ENCODE results near the gene GLIS2. TPM values are rescaled to one million over a fixed set of nuclear protein-coding genes. Genes with fewer than 3 reads are reported as not detected.
A peak's percentile ranks its signal among the peaks of the same experiment; 100 is the strongest.

Gene GLIS2
- polyA plus RNA-seq, 1 donor, result 11.5 TPM

- Histone ChIP-seq H3K27ac (ENCODE audit: low read length) (no peak overlapping the region), H3K4me1 (ENCODE audit: control insufficient read depth, insufficient read depth, low read length) (peaks cover 26% of the 10 kb centered on the region), H3K9me3 (ENCODE audit: control insufficient read depth, low read depth, low read length) (no peaks in the 10 kb centered on the region), H3K36me3 (ENCODE audit: control insufficient read depth, insufficient read depth, low read length) (no peaks in the 10 kb centered on the region), H3K4me3 (ENCODE audit: low read length) (no peak overlapping the region), H3K27me3 (ENCODE audit: control insufficient read depth, insufficient read depth, low read length) (no peaks in the 10 kb centered on the region)
- WGBS (ENCODE audit: insufficient coverage, low lambda C conversion rate), result no CpG with 5 or more reads among the region's 6 CpGs
- no peak for DNase-seq
Observed at GRCh38 chr16:4295581-4295980, 20.3 kb upstream of the GLIS2 start.

DNA sequence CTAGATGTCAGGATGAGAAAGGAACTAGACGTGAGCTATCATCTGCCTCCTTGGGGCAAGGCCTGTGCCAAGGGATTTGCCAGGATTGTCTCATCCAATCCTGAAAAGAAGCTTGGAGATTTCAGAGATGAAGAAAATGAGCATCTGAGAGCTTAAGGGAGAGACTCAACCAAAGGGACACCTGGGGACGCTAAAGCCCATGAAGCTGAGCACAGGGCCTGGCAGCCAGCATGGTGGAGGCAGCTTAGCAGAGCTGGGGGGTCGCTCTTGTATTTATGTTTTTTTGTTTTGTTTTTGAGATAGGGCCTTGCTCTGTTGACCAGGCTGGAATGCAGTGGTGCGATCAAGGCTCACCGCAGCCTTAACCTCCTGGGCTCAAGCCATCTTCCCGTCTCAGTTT lies 18.4 kb upstream of the GLIS2 start:
- Histone ChIP-seq H3K4me1 (ENCODE audit: control insufficient read depth, insufficient read depth, low read length) (peaks cover 26% of the 10 kb centered on the region), H3K27me3 (ENCODE audit: control insufficient read depth, insufficient read depth, low read length) (no peaks in the 10 kb centered on the region), H3K4me3 (ENCODE audit: low read length) (no peak overlapping the region), H3K9me3 (ENCODE audit: control insufficient read depth, low read depth, low read length) (no peaks in the 10 kb centered on the region), H3K27ac (ENCODE audit: low read length) (no peak overlapping the region), H3K36me3 (ENCODE audit: control insufficient read depth, insufficient read depth, low read length) (peaks cover 5% of the 10 kb centered on the region)
- 100% methylated on average over 2 of the region's 6 CpGs for WGBS (ENCODE audit: insufficient coverage, low lambda C conversion rate)
- no peak for DNase-seq

GRCh38 chr16:4298761-4299522 lies 16.9 kb upstream of the GLIS2 start:
- peak overlapping the region; percentile 87 for H3K27ac ChIP-seq (ENCODE audit: low read length)
- peaks cover 20% of the 10 kb centered on the region for H3K4me1 ChIP-seq (ENCODE audit: control insufficient read depth, insufficient read depth, low read length)
- peaks cover 5% of the 10 kb centered on the region for H3K36me3 ChIP-seq (ENCODE audit: control insufficient read depth, insufficient read depth, low read length)
- H3K27me3 ChIP-seq (ENCODE audit: control insufficient read depth, insufficient read depth, low read length), result no peaks in the 10 kb centered on the region
- DNase-seq, result peak; percentile 93 to 94
- peak overlapping the region; percentile 2 for H3K4me3 ChIP-seq (ENCODE audit: low read length)
- no peaks in the 10 kb centered on the region for H3K9me3 ChIP-seq (ENCODE audit: control insufficient read depth, low read depth, low read length)
- no CpG with 5 or more reads among the region's 15 CpGs for WGBS (ENCODE audit: insufficient coverage, low lambda C conversion rate)

GRCh38 chr16:4301177-4301576 lies 14.7 kb upstream of the GLIS2 start:
- Histone ChIP-seq H3K27me3 (ENCODE audit: control insufficient read depth, insufficient read depth, low read length) (no peaks in the 10 kb centered on the region), H3K27ac (ENCODE audit: low read length) (no peak overlapping the region), H3K36me3 (ENCODE audit: control insufficient read depth, insufficient read depth, low read length) (peaks cover 5% of the 10 kb centered on the region), H3K4me1 (ENCODE audit: control insufficient read depth, insufficient read depth, low read length) (peaks cover 15% of the 10 kb centered on the region), H3K4me3 (ENCODE audit: low read length) (no peak overlapping the region), H3K9me3 (ENCODE audit: control insufficient read depth, low read depth, low read length) (no peaks in the 10 kb centered on the region)
- 100% methylated on average over 1 of the region's 4 CpGs for WGBS (ENCODE audit: insufficient coverage, low lambda C conversion rate)
- DNase-seq, result no peak

DNA sequence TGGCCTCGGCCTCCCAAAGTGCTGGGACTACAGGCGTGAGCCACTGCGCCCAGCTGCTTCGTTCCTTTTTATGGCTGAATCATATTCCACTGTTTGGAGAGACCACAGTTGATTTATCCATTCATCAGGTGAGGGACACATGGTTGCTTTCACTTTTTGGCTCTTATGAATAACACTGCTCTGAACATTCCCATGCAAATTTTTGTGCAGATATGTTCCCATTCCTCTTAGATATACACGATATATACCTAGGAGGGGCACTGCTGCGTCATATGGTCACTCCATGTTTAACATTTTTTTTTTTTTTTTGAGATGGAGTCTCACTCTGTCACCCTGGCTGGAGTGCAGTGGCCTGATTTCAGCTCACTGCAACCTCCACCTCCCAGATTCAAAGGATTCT lies 13.9 kb upstream of the GLIS2 start:
- no peaks in the 10 kb centered on the region for H3K9me3 ChIP-seq (ENCODE audit: control insufficient read depth, low read depth, low read length)
- 93% methylated on average over 3 of the region's 6 CpGs for WGBS (ENCODE audit: insufficient coverage, low lambda C conversion rate)
- no peaks in the 10 kb centered on the region for H3K27me3 ChIP-seq (ENCODE audit: control insufficient read depth, insufficient read depth, low read length)
- H3K27ac ChIP-seq (ENCODE audit: low read length), result no peak overlapping the region
- no peak for DNase-seq
- no peak overlapping the region for H3K4me3 ChIP-seq (ENCODE audit: low read length)
- peaks cover 22% of the 10 kb centered on the region for H3K4me1 ChIP-seq (ENCODE audit: control insufficient read depth, insufficient read depth, low read length)
- peaks cover 5% of the 10 kb centered on the region for H3K36me3 ChIP-seq (ENCODE audit: control insufficient read depth, insufficient read depth, low read length)

DNA sequence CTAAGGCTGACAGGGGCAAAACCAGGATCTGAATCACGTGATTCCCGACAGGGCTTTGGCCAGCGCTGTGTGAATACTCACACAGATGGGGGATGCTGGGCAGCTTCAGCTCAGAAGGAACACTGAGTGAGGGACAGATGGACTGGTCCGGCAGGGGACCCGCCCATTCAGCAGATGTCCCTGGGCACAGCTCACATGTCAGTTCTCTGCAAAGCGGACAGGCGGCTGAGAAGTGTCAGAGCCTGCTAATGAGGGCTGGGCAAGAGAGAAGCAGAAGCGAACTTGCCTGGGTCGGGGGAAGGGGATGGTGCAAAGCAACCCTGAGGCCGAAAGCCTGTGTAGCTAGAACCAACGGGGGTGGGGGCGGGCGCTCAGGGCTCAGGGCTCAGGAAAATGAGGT lies 11.9 kb upstream of the GLIS2 start:
- H3K27ac ChIP-seq (ENCODE audit: low read length), result no peak overlapping the region
- H3K9me3 ChIP-seq (ENCODE audit: control insufficient read depth, low read depth, low read length), result no peaks in the 10 kb centered on the region
- peaks cover 5% of the 10 kb centered on the region for H3K36me3 ChIP-seq (ENCODE audit: control insufficient read depth, insufficient read depth, low read length)
- H3K4me3 ChIP-seq (ENCODE audit: low read length), result no peak overlapping the region
- peaks cover 16% of the 10 kb centered on the region for H3K4me1 ChIP-seq (ENCODE audit: control insufficient read depth, insufficient read depth, low read length)
- no peak for DNase-seq
- 60% methylated on average over 1 of the region's 13 CpGs for WGBS (ENCODE audit: insufficient coverage, low lambda C conversion rate)
- no peaks in the 10 kb centered on the region for H3K27me3 ChIP-seq (ENCODE audit: control insufficient read depth, insufficient read depth, low read length)

GRCh38 chr16:4306470-4307214 lies 9.2 kb upstream of the GLIS2 start:
- peak overlapping the region; percentile 63 for H3K4me3 ChIP-seq (ENCODE audit: low read length)
- WGBS (ENCODE audit: insufficient coverage, low lambda C conversion rate), result no CpG with 5 or more reads among the region's 16 CpGs
- peaks cover 21% of the 10 kb centered on the region for H3K4me1 ChIP-seq (ENCODE audit: control insufficient read depth, insufficient read depth, low read length)
- no peak for DNase-seq
- peaks cover 2% of the 10 kb centered on the region for H3K36me3 ChIP-seq (ENCODE audit: control insufficient read depth, insufficient read depth, low read length)
- H3K27me3 ChIP-seq (ENCODE audit: control insufficient read depth, insufficient read depth, low read length), result no peaks in the 10 kb centered on the region
- no peaks in the 10 kb centered on the region for H3K9me3 ChIP-seq (ENCODE audit: control insufficient read depth, low read depth, low read length)
- H3K27ac ChIP-seq (ENCODE audit: low read length), result peak overlapping the region; percentile 69

GRCh38 chr16:4307215-4308037 lies 8.4 kb upstream of the GLIS2 start:
- WGBS (ENCODE audit: insufficient coverage, low lambda C conversion rate), result no CpG with 5 or more reads among the region's 68 CpGs
- Histone ChIP-seq H3K9me3 (ENCODE audit: control insufficient read depth, low read depth, low read length) (no peaks in the 10 kb centered on the region), H3K4me3 (ENCODE audit: low read length) (peak overlapping the region; percentile 63), H3K36me3 (ENCODE audit: control insufficient read depth, insufficient read depth, low read length) (no peaks in the 10 kb centered on the region), H3K4me1 (ENCODE audit: control insufficient read depth, insufficient read depth, low read length) (peaks cover 24% of the 10 kb centered on the region), H3K27ac (ENCODE audit: low read length) (peak overlapping the region; percentile 69), H3K27me3 (ENCODE audit: control insufficient read depth, insufficient read depth, low read length) (no peaks in the 10 kb centered on the region)
- DNase-seq, result peak; percentile 95 to 98

- no CpG with 5 or more reads among the region's 14 CpGs for WGBS (ENCODE audit: insufficient coverage, low lambda C conversion rate)
- DNase-seq, result no peak
- Histone ChIP-seq H3K4me3 (ENCODE audit: low read length) (no peak overlapping the region), H3K27me3 (ENCODE audit: control insufficient read depth, insufficient read depth, low read length) (peaks cover 3% of the 10 kb centered on the region), H3K9me3 (ENCODE audit: control insufficient read depth, low read depth, low read length) (no peaks in the 10 kb centered on the region), H3K27ac (ENCODE audit: low read length) (no peak overlapping the region), H3K4me1 (ENCODE audit: control insufficient read depth, insufficient read depth, low read length) (peaks cover 36% of the 10 kb centered on the region), H3K36me3 (ENCODE audit: control insufficient read depth, insufficient read depth, low read length) (no peaks in the 10 kb centered on the region)
Observed at GRCh38 chr16:4309102-4309832, 6.6 kb upstream of the GLIS2 start.

- Histone ChIP-seq H3K4me3 (ENCODE audit: low read length) (no peak overlapping the region), H3K9me3 (ENCODE audit: control insufficient read depth, low read depth, low read length) (no peaks in the 10 kb centered on the region), H3K4me1 (ENCODE audit: control insufficient read depth, insufficient read depth, low read length) (peaks cover 40% of the 10 kb centered on the region), H3K36me3 (ENCODE audit: control insufficient read depth, insufficient read depth, low read length) (no peaks in the 10 kb centered on the region), H3K27me3 (ENCODE audit: control insufficient read depth, insufficient read depth, low read length) (peaks cover 9% of the 10 kb centered on the region), H3K27ac (ENCODE audit: low read length) (no peak overlapping the region)
- DNase-seq, result peak in 1 of 2 donors; percentile 58
- no CpG with 5 or more reads among the region's 11 CpGs for WGBS (ENCODE audit: insufficient coverage, low lambda C conversion rate)
Observed at GRCh38 chr16:4309833-4310266, 6.0 kb upstream of the GLIS2 start.
